Measurements from ENCODE around the gene SERF2. TPM values are rescaled to one million over a fixed set of nuclear protein-coding genes. Genes with fewer than 3 reads are reported as not detected.

The SERF2 gene
- total and polyA plus RNA-seq, 2 of the 13 experiments (the other 11 are each of a cell fraction or from before 2014, with no cell fraction given) = 811 to 1,257 TPM

DNA sequence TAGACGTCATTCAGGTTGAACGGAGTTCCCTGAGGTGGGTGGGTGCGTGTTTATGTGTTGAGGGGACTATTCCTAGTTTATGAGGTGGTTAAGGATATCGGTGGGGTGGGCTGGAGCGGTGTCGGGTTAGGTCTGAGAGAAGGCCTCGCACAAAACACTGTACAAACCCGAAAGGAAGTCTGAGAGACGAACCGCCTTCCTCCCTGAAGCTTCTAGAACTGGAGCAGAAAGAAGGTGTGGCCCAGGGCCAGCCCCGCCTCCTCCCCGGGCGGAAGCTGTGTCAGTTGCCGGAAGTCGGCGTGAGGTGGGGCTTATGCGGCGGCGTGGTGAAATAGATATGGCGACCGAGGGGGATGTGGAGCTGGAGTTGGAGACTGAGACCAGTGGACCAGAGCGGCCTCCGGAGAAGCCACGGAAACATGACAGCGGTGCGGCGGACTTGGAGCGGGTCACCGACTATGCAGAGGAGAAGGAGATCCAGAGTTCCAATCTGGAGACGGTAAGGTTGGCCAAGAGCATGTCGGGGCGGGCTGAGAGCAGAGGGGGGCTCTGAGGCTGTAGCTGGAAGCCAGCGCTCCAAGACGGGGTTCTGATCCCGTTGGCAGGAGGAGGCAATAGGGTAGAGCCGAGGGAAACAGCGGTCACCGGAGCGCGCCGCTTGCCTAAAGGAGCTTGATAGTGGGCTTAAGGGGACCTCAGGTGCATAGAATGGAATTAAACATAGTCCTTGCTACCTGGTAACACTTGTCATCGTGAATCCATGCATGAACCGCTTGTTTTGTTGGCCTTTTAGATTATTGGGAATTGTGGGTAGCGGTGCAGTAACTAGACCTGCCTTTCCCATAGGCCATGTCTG is 8.4 kb downstream of the SERF2 start, which contains the start of gene HYPK (continued):
- TF ChIP-seq, protein P1, sequence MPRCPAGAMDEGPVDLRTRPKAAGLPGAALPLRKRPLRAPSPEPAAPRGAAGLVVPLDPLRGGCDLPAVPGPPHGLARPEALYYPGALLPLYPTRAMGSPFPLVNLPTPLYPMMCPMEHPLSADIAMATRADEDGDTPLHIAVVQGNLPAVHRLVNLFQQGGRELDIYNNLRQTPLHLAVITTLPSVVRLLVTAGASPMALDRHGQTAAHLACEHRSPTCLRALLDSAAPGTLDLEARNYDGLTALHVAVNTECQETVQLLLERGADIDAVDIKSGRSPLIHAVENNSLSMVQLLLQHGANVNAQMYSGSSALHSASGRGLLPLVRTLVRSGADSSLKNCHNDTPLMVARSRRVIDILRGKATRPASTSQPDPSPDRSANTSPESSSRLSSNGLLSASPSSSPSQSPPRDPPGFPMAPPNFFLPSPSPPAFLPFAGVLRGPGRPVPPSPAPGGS (CRISPR knock-in tag; IDR thresholded peaks at IDR 0.05) = no peak
- TF ChIP-seq MAF1 (CRISPR knock-in tag; IDR thresholded peaks at IDR 0.05; ENCODE audit: borderline replicate concordance) = no peak
- TF ChIP-seq SMARCC2 (IDR thresholded peaks at IDR 0.05) = no peak
- no peak for TF ChIP-seq PHF21A (CRISPR knock-in tag; IDR thresholded peaks at IDR 0.05)
- peak; percentile 95 for TF ChIP-seq GABPB1 (CRISPR knock-in tag; IDR thresholded peaks at IDR 0.05)
- peak; percentile 62; the same call in 1 of the 2 replicates for TF ChIP-seq CREM (IDR thresholded peaks at IDR 0.05)
- TF ChIP-seq CREM (CRISPR knock-in tag; IDR thresholded peaks at IDR 0.05) = no peak
- TF ChIP-seq FOXK1 (CRISPR knock-in tag; IDR thresholded peaks at IDR 0.05; ENCODE audit: borderline replicate concordance, low read depth) = peak; percentile 81; the same call in 1 of the 2 replicates
- peak; percentile 13; the same call in 1 of the 2 replicates for TF ChIP-seq ZNF138 (CRISPR knock-in tag; IDR thresholded peaks at IDR 0.05; ENCODE audit: low read depth)
- TF ChIP-seq GATA4 (IDR thresholded peaks at IDR 0.05; ENCODE audit: borderline replicate concordance, low read depth) = no peak
- TF ChIP-seq ONECUT2 (CRISPR knock-in tag; IDR thresholded peaks at IDR 0.05) = no peak
- TF ChIP-seq MTF1 (CRISPR knock-in tag; IDR thresholded peaks at IDR 0.05) = no peak
- TF ChIP-seq KDM4B (CRISPR knock-in tag; IDR thresholded peaks at IDR 0.05) = peak; percentile 56; the same call in 1 of the 2 replicates
- no peak; the same call in 1 of the 2 replicates for TF ChIP-seq ZNF556 (CRISPR knock-in tag; IDR thresholded peaks at IDR 0.05; ENCODE audit: borderline replicate concordance)
- no peak for TF ChIP-seq RERE (CRISPR knock-in tag; IDR thresholded peaks at IDR 0.05; ENCODE audit: low read depth)
- no peak for TF ChIP-seq MEIS1 (CRISPR knock-in tag; IDR thresholded peaks at IDR 0.05; ENCODE audit: borderline replicate concordance)
- TF ChIP-seq RXRB (CRISPR knock-in tag; IDR thresholded peaks at IDR 0.05; ENCODE audit: borderline replicate concordance) = peak; percentile 32; the same call in 1 of the 2 replicates
- no peak for TF ChIP-seq ZNF362 (CRISPR knock-in tag; IDR thresholded peaks at IDR 0.05; ENCODE audit: borderline replicate concordance)
- no peak for TF ChIP-seq ZNF101 (CRISPR knock-in tag; IDR thresholded peaks at IDR 0.05; ENCODE audit: borderline replicate concordance, low read depth)
- no peak for TF ChIP-seq ZMAT5 (CRISPR knock-in tag; IDR thresholded peaks at IDR 0.05; ENCODE audit: borderline replicate concordance, low read depth)
- no peak for TF ChIP-seq TBL1XR1 (IDR thresholded peaks at IDR 0.05; ENCODE audit: borderline replicate concordance, low read length, partially characterized antibody)

Data from HepG2 (cell line).